Raji (cell line): ENCODE data around the gene NAV2.

ENCODE experiments used
- POLR2A ChIP-seq: IDR thresholded peaks from 2 replicates; pipeline ENCODE4 v1.6.1; 2011; ENCODE audit warnings: low read depth, low read length, control low read depth; ENCODE audit not compliant: insufficient read depth

Gene NAV2

GRCh38 chr11:19680829-19681368, 31.7 kb upstream of the NAV2 start:
- TF ChIP-seq POLR2A: no peak

GRCh38 chr11:19683141-19683805, 29.4 kb upstream of the NAV2 start:
- no peak for TF ChIP-seq POLR2A

GRCh38 chr11:19683862-19684491, 28.7 kb upstream of the NAV2 start:
- TF ChIP-seq POLR2A: no peak

- TF ChIP-seq POLR2A: no peak
These were observed 26.4 kb upstream of the NAV2 start for GRCh38 chr11:19686234-19686633.

- no peak for TF ChIP-seq POLR2A
These were observed 25.2 kb upstream of the NAV2 start for GRCh38 chr11:19687392-19687791.

- no peak for TF ChIP-seq POLR2A
These were observed 23.2 kb upstream of the NAV2 start for GRCh38 chr11:19689281-19690000.

- no peak for TF ChIP-seq POLR2A
These were observed 21.8 kb upstream of the NAV2 start for GRCh38 chr11:19690885-19691284.

- no peak for TF ChIP-seq POLR2A
These were observed 20.7 kb upstream of the NAV2 start for GRCh38 chr11:19691815-19692500.

GRCh38 chr11:19693146-19693545, 19.5 kb upstream of the NAV2 start:
- no peak for TF ChIP-seq POLR2A

GRCh38 chr11:19694796-19695345, 17.8 kb upstream of the NAV2 start:
- TF ChIP-seq POLR2A: no peak

GRCh38 chr11:19696073-19696472, 16.6 kb upstream of the NAV2 start:
- no peak for TF ChIP-seq POLR2A

- TF ChIP-seq POLR2A: no peak
These were observed 15.7 kb upstream of the NAV2 start for GRCh38 chr11:19696904-19697303.

- no peak for TF ChIP-seq POLR2A
These were observed 14.9 kb upstream of the NAV2 start for GRCh38 chr11:19697721-19698121.

GRCh38 chr11:19698493-19699292, 13.9 kb upstream of the NAV2 start:
- TF ChIP-seq POLR2A: no peak
